ENCODE results near the gene ANK2.

Gene ANK2

DNA sequence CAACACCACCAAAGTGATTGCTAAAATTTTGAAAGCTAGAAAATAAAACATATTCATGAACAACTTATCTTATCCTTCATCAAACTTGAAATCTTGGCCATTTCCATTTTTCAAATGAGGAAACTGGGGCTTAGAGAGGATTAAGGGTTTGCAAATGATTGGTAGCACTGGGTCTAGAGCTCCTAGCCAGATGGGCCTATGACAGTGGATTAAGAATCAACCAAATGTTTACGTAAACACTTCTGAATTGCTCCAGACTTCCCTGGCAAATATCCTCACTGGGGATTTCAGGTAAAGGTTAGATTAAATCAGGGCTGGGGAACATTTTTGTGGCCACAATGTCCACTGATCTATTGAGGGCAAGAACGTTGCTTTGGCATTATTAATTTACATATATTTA, 241.2 kb downstream of the ANK2 start:
- H3K27me3 ChIP-seq, result no peaks in the 10 kb centered on the region
- no peak overlapping the region for H3K4me3 ChIP-seq (ENCODE audit: low read depth, low read length)
- H3K4me1 ChIP-seq, result no peaks in the 10 kb centered on the region
- H3K9me3 ChIP-seq, result no peaks in the 10 kb centered on the region
- H3K36me3 ChIP-seq, result peaks cover 15% of the 10 kb centered on the region; the same call in 1 of the 2 replicates
- no peak for DNase-seq
- TF ChIP-seq, protein P1, sequence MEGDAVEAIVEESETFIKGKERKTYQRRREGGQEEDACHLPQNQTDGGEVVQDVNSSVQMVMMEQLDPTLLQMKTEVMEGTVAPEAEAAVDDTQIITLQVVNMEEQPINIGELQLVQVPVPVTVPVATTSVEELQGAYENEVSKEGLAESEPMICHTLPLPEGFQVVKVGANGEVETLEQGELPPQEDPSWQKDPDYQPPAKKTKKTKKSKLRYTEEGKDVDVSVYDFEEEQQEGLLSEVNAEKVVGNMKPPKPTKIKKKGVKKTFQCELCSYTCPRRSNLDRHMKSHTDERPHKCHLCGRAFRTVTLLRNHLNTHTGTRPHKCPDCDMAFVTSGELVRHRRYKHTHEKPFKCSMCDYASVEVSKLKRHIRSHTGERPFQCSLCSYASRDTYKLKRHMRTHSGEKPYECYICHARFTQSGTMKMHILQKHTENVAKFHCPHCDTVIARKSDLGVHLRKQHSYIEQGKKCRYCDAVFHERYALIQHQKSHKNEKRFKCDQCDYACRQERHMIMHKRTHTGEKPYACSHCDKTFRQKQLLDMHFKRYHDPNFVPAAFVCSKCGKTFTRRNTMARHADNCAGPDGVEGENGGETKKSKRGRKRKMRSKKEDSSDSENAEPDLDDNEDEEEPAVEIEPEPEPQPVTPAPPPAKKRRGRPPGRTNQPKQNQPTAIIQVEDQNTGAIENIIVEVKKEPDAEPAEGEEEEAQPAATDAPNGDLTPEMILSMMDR (IDR thresholded peaks at IDR 0.05; ENCODE audit: low read depth, low read length), result no peak

DNA sequence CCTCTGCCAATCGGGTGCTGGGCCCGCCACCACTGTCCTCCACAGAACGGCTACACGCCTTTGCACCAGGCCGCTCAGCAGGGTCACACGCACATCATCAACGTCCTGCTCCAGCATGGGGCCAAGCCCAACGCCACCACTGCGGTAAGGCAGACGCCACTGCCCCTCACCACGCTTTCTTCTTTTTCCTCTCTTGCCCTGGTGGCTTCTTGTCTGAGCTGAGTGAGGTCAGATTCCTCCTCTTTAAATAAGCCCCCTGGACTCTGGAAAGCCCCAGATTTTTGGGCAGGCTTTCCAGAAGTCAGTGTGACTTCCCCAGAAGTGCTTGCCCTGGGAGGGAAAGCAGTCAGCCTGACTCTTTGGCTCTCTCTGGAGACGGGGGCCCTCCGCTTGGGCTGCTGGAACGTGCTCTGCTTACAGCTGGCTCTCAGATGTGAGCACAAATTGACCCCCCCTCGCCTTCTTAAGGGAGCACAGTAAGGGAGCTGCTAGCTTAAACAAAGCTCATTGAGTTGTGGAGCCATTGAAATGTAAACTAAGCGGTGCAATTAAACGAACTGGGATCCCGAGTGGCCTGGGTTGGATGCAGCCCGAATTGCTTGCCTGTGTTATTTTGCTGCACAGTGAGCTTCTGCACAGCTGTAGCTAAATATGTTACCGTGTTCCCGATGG, 243.1 kb downstream of the ANK2 start:
- H3K27me3 ChIP-seq, result no peaks in the 10 kb centered on the region
- H3K36me3 ChIP-seq, result peaks cover 15% of the 10 kb centered on the region; the same call in 1 of the 2 replicates
- H3K9me3 ChIP-seq, result no peaks in the 10 kb centered on the region
- TF ChIP-seq, protein P1 (IDR thresholded peaks at IDR 0.05; ENCODE audit: low read depth, low read length), result no peak
- no peak overlapping the region for H3K4me3 ChIP-seq (ENCODE audit: low read depth, low read length)
- H3K4me1 ChIP-seq, result no peaks in the 10 kb centered on the region
- no peak for DNase-seq

DNA sequence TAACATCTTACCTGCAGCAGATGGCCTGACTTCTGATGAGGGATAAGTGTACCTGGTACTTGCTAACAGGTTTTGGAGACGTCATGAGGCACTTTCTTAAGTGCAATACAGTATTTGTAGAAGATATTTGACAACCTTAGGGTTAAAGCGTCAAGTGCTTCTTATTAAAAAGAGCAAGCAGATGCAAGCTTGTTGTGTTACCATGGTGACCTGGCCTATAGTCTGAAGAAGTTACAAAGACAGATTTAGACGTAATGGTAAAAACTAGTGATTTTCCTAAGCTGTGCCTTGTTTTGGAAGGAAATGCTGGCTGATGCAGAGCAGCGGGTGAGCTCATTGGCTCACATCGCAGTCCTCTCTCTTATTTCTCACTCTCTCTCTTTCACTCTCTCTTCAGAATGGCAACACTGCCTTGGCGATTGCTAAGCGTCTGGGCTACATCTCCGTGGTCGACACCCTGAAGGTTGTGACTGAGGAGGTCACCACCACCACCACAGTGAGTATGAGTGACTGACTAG, 243.6 kb downstream of the ANK2 start:
- TF ChIP-seq, protein P1 (IDR thresholded peaks at IDR 0.05; ENCODE audit: low read depth, low read length), result no peak
- no peaks in the 10 kb centered on the region for H3K4me1 ChIP-seq
- no peaks in the 10 kb centered on the region for H3K9me3 ChIP-seq
- no peaks in the 10 kb centered on the region for H3K27me3 ChIP-seq
- H3K36me3 ChIP-seq, result peaks cover 15% of the 10 kb centered on the region; the same call in 1 of the 2 replicates
- no peak overlapping the region for H3K4me3 ChIP-seq (ENCODE audit: low read depth, low read length)
- DNase-seq, result no peak

DNA sequence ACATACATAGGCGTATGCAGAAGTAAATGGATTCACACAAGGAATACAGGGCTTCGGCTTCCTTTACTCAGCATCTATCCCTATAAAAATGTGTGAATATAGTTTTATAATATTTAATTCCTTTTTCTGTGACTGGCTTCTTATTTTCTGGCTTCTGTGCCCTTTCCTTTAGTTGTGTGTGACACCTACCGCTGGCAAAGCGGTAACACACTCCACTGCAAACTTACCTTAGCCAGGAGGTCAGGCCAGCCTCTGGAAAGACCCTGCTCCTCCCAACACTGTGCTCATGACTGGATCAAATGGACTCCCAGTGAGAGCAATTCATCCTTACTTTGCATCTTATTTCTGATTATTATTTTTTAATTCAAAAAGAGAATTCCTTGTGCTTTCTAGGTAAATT, 244.2 kb downstream of the ANK2 start:
- H3K9me3 ChIP-seq, result no peaks in the 10 kb centered on the region
- DNase-seq, result no peak
- H3K27me3 ChIP-seq, result no peaks in the 10 kb centered on the region
- no peaks in the 10 kb centered on the region for H3K4me1 ChIP-seq
- H3K36me3 ChIP-seq, result peaks cover 15% of the 10 kb centered on the region; the same call in 1 of the 2 replicates
- no peak overlapping the region for H3K4me3 ChIP-seq (ENCODE audit: low read depth, low read length)
- TF ChIP-seq, protein P1 (IDR thresholded peaks at IDR 0.05; ENCODE audit: low read depth, low read length), result no peak

DNA sequence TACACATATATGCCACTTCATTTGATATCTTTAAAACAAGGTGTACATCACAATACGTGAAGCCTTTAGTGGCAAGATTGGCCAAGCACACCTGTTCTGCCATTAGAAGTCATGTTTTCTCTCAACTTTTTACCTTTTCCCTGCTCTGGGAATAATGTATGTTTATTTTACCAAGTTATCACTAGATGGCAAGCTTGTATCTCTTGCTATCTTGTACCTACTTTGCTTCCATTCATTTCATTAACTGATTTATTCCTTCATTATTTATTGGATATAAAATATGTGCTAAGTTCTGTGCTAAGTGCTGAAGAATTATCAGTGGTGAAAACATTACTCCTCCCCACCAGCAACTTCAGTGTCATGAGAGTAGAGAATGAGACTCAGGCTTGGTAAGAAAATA, 245.5 kb downstream of the ANK2 start:
- DNase-seq, result no peak
- TF ChIP-seq, protein P1 (IDR thresholded peaks at IDR 0.05; ENCODE audit: low read depth, low read length), result no peak
- Histone ChIP-seq H3K36me3 (peaks cover 15% of the 10 kb centered on the region; the same call in 1 of the 2 replicates), H3K4me1 (no peaks in the 10 kb centered on the region), H3K27me3 (no peaks in the 10 kb centered on the region), H3K4me3 (ENCODE audit: low read depth, low read length) (no peak overlapping the region), H3K9me3 (no peaks in the 10 kb centered on the region)

DNA sequence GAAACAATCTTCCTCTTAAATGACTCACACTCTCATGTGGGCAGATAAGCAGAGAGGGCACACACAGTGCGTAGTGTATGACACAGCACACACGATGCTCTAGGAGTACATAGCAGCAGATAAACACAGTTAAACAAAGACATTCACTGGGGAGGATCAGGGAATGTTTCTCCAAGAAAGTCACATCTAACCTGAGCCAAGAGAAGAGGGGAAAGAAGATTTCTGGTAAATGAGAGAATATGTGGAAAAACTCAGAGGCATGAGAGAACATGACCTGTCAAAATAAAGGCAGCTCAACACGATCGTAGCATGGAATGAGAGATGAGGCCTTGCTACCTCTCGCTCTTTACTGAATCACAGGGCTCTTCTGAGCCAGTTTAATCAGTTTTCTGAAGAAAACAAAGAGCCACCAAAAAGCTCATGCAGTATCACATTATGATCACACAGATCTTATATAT, 251.0 kb downstream of the ANK2 start:
- TF ChIP-seq, protein P1 (IDR thresholded peaks at IDR 0.05; ENCODE audit: low read depth, low read length), result no peak
- DNase-seq, result no peak
- Histone ChIP-seq H3K27me3 (no peaks in the 10 kb centered on the region), H3K36me3 (no peaks in the 10 kb centered on the region), H3K4me1 (no peaks in the 10 kb centered on the region), H3K9me3 (no peaks in the 10 kb centered on the region), H3K4me3 (ENCODE audit: low read depth, low read length) (no peak overlapping the region)

All from BE2C (cell line).